Measurements from ENCODE around the gene COX6A1. TPM values are rescaled to one million over a fixed set of nuclear protein-coding genes. Genes with fewer than 3 reads are reported as not detected.
A peak's percentile ranks its signal among the peaks of the same experiment; 100 is the strongest.

COX6A1 gene
- total RNA-seq (2014; rRNA removed) (1,664 and 2,042 TPM in 2 replicates), Bru-seq, nascent RNA (percentile 100 among the genes with signal in this experiment), BruChase-seq, experiment 1, labeled RNA remaining after a 6-hour chase (percentile 100 among the genes with signal in this experiment), BruChase-seq, experiment 2, labeled RNA remaining after a 2-hour chase (percentile 100 among the genes with signal in this experiment)
- long read RNA-seq, transcript COX6A1-202 (1 exons, 767 nt) = minor isoform, 39 of 557 reads
- long read RNA-seq, transcript COX6A1-201 (3 exons, 572 nt) = major isoform, 460 of 557 reads
- long read RNA-seq, partial matches to known transcripts = 58 of 557 reads
- long read RNA-seq, other reads (novel, unspliced or antisense) = 0 of 557 reads

DNA sequence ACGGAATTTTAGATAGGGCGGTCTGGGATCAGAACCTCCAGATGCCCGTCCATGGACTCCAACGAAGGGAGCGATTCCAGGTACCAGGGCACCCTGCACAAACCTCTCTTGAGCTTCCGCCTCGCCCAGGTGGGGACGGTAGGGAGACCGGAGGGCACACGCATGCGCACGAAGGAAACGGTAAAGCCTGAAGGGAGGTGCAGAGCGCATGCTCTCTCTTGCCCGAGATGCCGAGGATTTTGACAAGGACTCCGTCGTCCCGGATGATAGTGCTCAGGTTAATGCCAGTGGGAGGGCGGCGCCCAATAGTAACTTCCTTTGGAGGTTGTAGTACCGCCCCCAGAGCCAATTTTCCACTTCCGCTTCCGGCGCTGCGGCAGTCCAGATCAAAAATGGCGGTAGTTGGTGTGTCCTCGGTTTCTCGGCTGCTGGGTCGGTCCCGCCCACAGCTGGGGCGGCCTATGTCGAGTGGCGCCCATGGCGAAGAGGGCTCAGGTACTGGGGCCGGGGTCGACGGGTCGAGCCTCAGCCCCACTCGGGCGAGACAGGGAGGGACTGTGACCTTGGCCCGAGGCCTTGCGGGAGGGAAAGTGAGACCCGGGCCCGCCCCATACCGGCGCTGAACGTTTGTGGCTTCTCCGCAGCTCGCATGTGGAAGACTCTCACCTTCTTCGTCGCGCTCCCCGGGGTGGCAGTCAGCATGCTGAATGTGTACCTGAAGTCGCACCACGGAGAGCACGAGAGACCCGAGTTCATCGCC lies at the start of gene COX6A1:
Gene COX6A1, plus strand, starts transcription at position 379 of the 760 bp plus-strand sequence. Its CDS starts 14 bp downstream, at position 393.
- ChIA-PET POLR2A (ENCODE audit: unreplicated experiment) (interaction anchor here (0.5 to 0.6 kb wide), 2 partner anchors 31 to 85 kb away, joined by 3 to 5 read pairs; no protein-coding TSS in a partner anchor), CTCF (interaction anchor here (0.6 to 1.0 kb wide), 3 partner anchors 13 to 37 kb away, joined by 3 to 4 read pairs (median 4); no protein-coding TSS in a partner anchor)
- peak within 1 kb of the TSS; percentile 92 for H3K4me2 ChIP-seq (ENCODE audit: low read length)
- H3K36me3 ChIP-seq (ENCODE audit: low read depth, low read length) = peaks cover 16% of the 10 kb centered on the region
- intact Hi-C loops (cut with micrococcal nuclease) = loop anchor here (2.0 to 5.0 kb wide), 2 partner anchors 31 to 99 kb away; partner anchors contain the start of gene SRSF9
- DNase-seq (peak; percentile 100), ATAC-seq (peak; percentile 98)
- H3K27me3 ChIP-seq (ENCODE audit: low read length) = no peaks in the 10 kb centered on the region
- H3K9ac ChIP-seq (ENCODE audit: low read length) = peak within 1 kb of the TSS; percentile 76
- no peaks in the 10 kb centered on the region for H3K9me2 ChIP-seq (replicated peaks; ENCODE audit: low read length)
- peak within 1 kb of the TSS; percentile 92 for H2AFZ ChIP-seq (ENCODE audit: low read length)
- H4K20me1 ChIP-seq (ENCODE audit: low read length) = peaks cover 20% of the 10 kb centered on the region
- TSS peak; percentile 66 for BruUV-seq (replicated peaks)
- peaks cover 44% of the 10 kb centered on the region for H3K79me2 ChIP-seq (ENCODE audit: low read length)
- TF ChIP-seq, protein P1, sequence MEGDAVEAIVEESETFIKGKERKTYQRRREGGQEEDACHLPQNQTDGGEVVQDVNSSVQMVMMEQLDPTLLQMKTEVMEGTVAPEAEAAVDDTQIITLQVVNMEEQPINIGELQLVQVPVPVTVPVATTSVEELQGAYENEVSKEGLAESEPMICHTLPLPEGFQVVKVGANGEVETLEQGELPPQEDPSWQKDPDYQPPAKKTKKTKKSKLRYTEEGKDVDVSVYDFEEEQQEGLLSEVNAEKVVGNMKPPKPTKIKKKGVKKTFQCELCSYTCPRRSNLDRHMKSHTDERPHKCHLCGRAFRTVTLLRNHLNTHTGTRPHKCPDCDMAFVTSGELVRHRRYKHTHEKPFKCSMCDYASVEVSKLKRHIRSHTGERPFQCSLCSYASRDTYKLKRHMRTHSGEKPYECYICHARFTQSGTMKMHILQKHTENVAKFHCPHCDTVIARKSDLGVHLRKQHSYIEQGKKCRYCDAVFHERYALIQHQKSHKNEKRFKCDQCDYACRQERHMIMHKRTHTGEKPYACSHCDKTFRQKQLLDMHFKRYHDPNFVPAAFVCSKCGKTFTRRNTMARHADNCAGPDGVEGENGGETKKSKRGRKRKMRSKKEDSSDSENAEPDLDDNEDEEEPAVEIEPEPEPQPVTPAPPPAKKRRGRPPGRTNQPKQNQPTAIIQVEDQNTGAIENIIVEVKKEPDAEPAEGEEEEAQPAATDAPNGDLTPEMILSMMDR (conservative IDR thresholded peaks at IDR 0.05; ENCODE audit: low read depth, low read length) = no peak
- no peak for TF ChIP-seq EZH2 (IDR thresholded peaks at IDR 0.05; ENCODE audit: low read length, unreplicated experiment)
- TF ChIP-seq EZH2phosphoT487 (IDR thresholded peaks at IDR 0.05; ENCODE audit: borderline replicate concordance, low read length) = no peak
- peaks cover 15% of the 10 kb centered on the region for H3K4me1 ChIP-seq (ENCODE audit: insufficient read depth, low read length)
- H3K9me3 ChIP-seq (ENCODE audit: low read length) = no peaks in the 10 kb centered on the region
- no peaks in the 10 kb centered on the region for H3F3A ChIP-seq (ENCODE audit: low read length, unreplicated experiment)
- peak within 1 kb of the TSS; percentile 83 for H3K4me3 ChIP-seq (ENCODE audit: low read length)
- peak within 1 kb of the TSS; percentile 31 for H3K27ac ChIP-seq (ENCODE audit: low read length)

DNA sequence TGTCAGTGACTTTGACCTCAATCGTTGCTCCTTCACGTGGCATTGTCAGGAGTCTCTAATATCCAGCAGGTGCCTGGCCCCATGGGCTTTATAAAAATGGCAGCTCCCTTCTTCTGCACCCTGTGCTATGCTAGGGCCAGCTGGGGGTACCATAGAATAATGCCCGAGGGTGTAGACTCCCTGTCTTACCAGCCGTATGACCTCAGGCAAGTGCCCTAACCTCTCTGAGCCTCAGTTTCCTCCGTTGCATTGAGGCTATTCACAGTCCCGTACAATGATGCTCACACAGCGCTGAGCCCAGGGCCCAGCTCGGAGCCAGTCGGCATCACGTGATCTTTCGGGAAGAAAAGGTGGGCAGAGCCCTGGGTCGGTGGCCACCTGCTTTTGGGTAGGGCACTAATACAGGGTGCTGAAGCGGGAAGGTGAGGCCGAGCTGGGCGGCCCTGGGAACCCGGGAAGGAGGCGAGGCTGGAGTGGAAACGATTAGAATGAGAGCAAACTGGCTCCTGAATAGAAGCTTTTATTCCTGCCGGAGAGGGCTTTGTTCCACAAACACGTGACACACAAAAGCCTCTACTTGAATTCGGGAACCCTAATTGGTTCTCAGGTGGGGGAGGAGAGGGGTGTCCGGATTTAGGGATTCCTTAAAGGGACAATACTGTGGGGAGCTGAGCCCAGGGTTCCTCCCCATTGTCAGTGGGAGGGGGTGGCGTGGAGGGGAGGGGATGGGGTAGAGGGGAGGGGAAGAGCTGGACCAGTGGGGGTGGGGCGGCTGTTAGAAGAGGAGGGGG lies 49.0 kb upstream of the COX6A1 start:
- H3K4me2 ChIP-seq (ENCODE audit: low read length) = no peak overlapping the region
- ChIA-PET CTCF (interaction anchor here (0.6 kb wide), 1 partner anchor 254 kb away, joined by 3 read pairs; no protein-coding TSS in a partner anchor), POLR2A (ENCODE audit: unreplicated experiment) (no interaction called here)
- TF ChIP-seq, protein P1 (conservative IDR thresholded peaks at IDR 0.05; ENCODE audit: low read depth, low read length) = no peak
- TF ChIP-seq EZH2phosphoT487 (IDR thresholded peaks at IDR 0.05; ENCODE audit: borderline replicate concordance, low read length) (no peak), EZH2 (IDR thresholded peaks at IDR 0.05; ENCODE audit: low read length, unreplicated experiment) (no peak)
- no peaks in the 10 kb centered on the region for H3K79me2 ChIP-seq (ENCODE audit: low read length)
- H3K36me3 ChIP-seq (ENCODE audit: low read depth, low read length) = no peaks in the 10 kb centered on the region
- no peaks in the 10 kb centered on the region for H3K4me1 ChIP-seq (ENCODE audit: insufficient read depth, low read length)
- H3K27ac ChIP-seq (ENCODE audit: low read length) = no peak overlapping the region
- H3F3A ChIP-seq (ENCODE audit: low read length, unreplicated experiment) = no peaks in the 10 kb centered on the region
- H4K20me1 ChIP-seq (ENCODE audit: low read length) = no peaks in the 10 kb centered on the region
- ATAC-seq (no peak), DNase-seq (no peak)
- intact Hi-C loops (cut with micrococcal nuclease) = no loop called here
- H3K9me2 ChIP-seq (replicated peaks; ENCODE audit: low read length) = no peaks in the 10 kb centered on the region
- 0 out of 2 replicates have a peak, but pooled peaks cover 6% of the 10 kb centered on the region for H3K27me3 ChIP-seq (ENCODE audit: low read length)
- no peaks in the 10 kb centered on the region for H3K9me3 ChIP-seq (ENCODE audit: low read length)
- H2AFZ ChIP-seq (ENCODE audit: low read length) = no peak overlapping the region
- no peak overlapping the region for H3K9ac ChIP-seq (ENCODE audit: low read length)
- no TSS peak for BruUV-seq (replicated peaks)
- H3K4me3 ChIP-seq (ENCODE audit: low read length) = no peak overlapping the region

Measured in PC-3 (cell line).